CD4-positive, alpha-beta T cell (primary cell): ENCODE measurements around the gene SFMBT2. TPM values are rescaled to one million over a fixed set of nuclear protein-coding genes. Genes with fewer than 3 reads are reported as not detected.

ENCODE experiments used
- ATAC-seq: fragments of 200-7000 bp; cut with Tn5 transposase; one replicate; pipeline ENCODE4 v1.10.0; 2022; ENCODE audit warnings: mild to moderate bottlenecking; ENCODE audit not compliant: poor library complexity
- CTCF ChIA-PET: fragments of 350-600 bp; sonication (Branson Sonifier 250); formaldehyde crosslinking; loops from one replicate; lab custom pipeline; 2021; ENCODE audit warnings: antibody characterized with exemption, inconsistent platforms; lab: Charles Lee
- POLR2A ChIA-PET: fragments of 350-600 bp; sonication (Branson Sonifier 250); formaldehyde crosslinking; loops from one replicate; lab custom pipeline; 2021; ENCODE audit warnings: antibody characterized with exemption, inconsistent platforms; lab: Charles Lee
- DNase-seq, 14 experiments: peaks; one replicate each; pipeline ENCODE4 v3.0.0-alpha.2; 2013 to 2020; ENCODE audit warnings: mixed read lengths in 2 of 14
- H3K27ac ChIP-seq, 2 donors: one replicate each; pipeline versions ENCODE4 v1.5.1 to v1.7.0; 2013; ENCODE audit warnings: low read length in 2 of 2, low read depth in 1 of 2, mild to moderate bottlenecking in 1 of 2
- H3K27me3 ChIP-seq, 2 experiments: 1 replicate in 1 of 2; 2 replicates in 1 of 2; pipeline versions ENCODE4 v1.6.1 to v1.7.0; 2013; ENCODE audit warnings: low read length in 2 of 2, control low read depth in 1 of 2, mild to moderate bottlenecking in 1 of 2, moderate library complexity in 1 of 2; ENCODE audit not compliant: insufficient read depth in 2 of 2, control insufficient read depth in 1 of 2
- H3K36me3 ChIP-seq: one replicate; pipeline ENCODE4 v1.6.1; 2013; ENCODE audit warnings: low read length, control low read depth; ENCODE audit not compliant: insufficient read depth
- H3K4me1 ChIP-seq: one replicate; pipeline ENCODE4 v1.6.1; 2013; ENCODE audit warnings: low read length, control low read depth; ENCODE audit not compliant: insufficient read depth
- H3K4me3 ChIP-seq: one replicate; pipeline ENCODE4 v1.5.1; 2013; ENCODE audit warnings: mild to moderate bottlenecking, low read length, moderate library complexity
- H3K9me3 ChIP-seq, 2 experiments: 1 replicate in 1 of 2; 2 replicates in 1 of 2; pipeline versions ENCODE4 v1.6.1 to v1.7.0; 2013; ENCODE audit warnings: low read length in 2 of 2, mild to moderate bottlenecking in 2 of 2, control low read depth in 1 of 2, moderate library complexity in 1 of 2; ENCODE audit not compliant: control insufficient read depth in 1 of 2, insufficient read depth in 1 of 2
- H3K27ac Mint-ChIP-seq: one replicate; pipeline ENCODE4 v1.8.0; 2020; ENCODE audit warnings: mixed read lengths
- H3K27me3 Mint-ChIP-seq: one replicate; pipeline ENCODE4 v1.8.0; 2021; ENCODE audit warnings: mixed read lengths
- H3K36me3 Mint-ChIP-seq: one replicate; pipeline ENCODE4 v1.8.0; 2021; ENCODE audit warnings: low read depth, mixed read lengths
- H3K4me1 Mint-ChIP-seq: one replicate; pipeline ENCODE4 v1.8.0; 2021; ENCODE audit warnings: low read depth, mixed read lengths
- H3K4me3 Mint-ChIP-seq: one replicate; pipeline ENCODE4 v1.8.0; 2020; ENCODE audit warnings: mild to moderate bottlenecking, mixed read lengths
- H3K9me3 Mint-ChIP-seq: one replicate; pipeline ENCODE4 v1.8.0; 2020; ENCODE audit warnings: mixed read lengths
- CTCF ChIP-seq: fragments of 200-600 bp; IDR thresholded peaks from one replicate; pipeline ENCODE4 v1.8.0; 2022; ENCODE audit warnings: antibody characterized with exemption, mild to moderate bottlenecking
- intact Hi-C, 2 experiments: fragments of 100-400 bp; cut with DNase I in 1 of 2; cut with micrococcal nuclease in 1 of 2; formaldehyde crosslinking; loops; one replicate each; pipeline versions ENCODE4 v1.15.1 to v1.9.0; 2023 to 2025; cut with DNase I, micrococcal nuclease
- total RNA-seq, 174 experiments: library from RNA in 2 of 174; stranded (reverse) in 2 of 174; gene quantifications; one replicate each; pipeline ENCODE4 v1.2.3 and lab custom pipeline; 2021 to 2026

The SFMBT2 gene
- total RNA-seq, 2 experiments from 2014 or later = 41.0 to 42.0 TPM

- no peak overlapping the region for H3K27ac ChIP-seq
- H3K27me3 ChIP-seq = no peaks in the 10 kb centered on the region
- no peak for TF ChIP-seq CTCF
- peaks cover 2% of the 10 kb centered on the region for H3K4me1 ChIP-seq
- no peak for ATAC-seq
- H3K4me3 Mint-ChIP-seq = no peak overlapping the region
- H3K27ac Mint-ChIP-seq = no peak overlapping the region
- DNase-seq = no peak
- ChIA-PET CTCF (no interaction called here), POLR2A (no interaction called here)
- no peaks in the 10 kb centered on the region for H3K36me3 ChIP-seq
- peaks cover 43% of the 10 kb centered on the region for H3K36me3 Mint-ChIP-seq
- no peaks in the 10 kb centered on the region for H3K27me3 Mint-ChIP-seq
- no peaks in the 10 kb centered on the region for H3K9me3 Mint-ChIP-seq
- intact Hi-C loops = no loop called here
- H3K4me3 ChIP-seq = no peak overlapping the region
- H3K4me1 Mint-ChIP-seq = peaks cover 72% of the 10 kb centered on the region
- no peaks in the 10 kb centered on the region for H3K9me3 ChIP-seq
These were observed 100.8 kb downstream of the SFMBT2 start for GRCh38 chr10:7310076-7310475.

GRCh38 chr10:7308826-7309225 lies 102.0 kb downstream of the SFMBT2 start:
- Mint-ChIP-seq H3K9me3 (no peaks in the 10 kb centered on the region), H3K4me1 (peaks cover 73% of the 10 kb centered on the region), H3K36me3 (peaks cover 50% of the 10 kb centered on the region), H3K4me3 (no peak overlapping the region), H3K27me3 (no peaks in the 10 kb centered on the region), H3K27ac (no peak overlapping the region)
- DNase-seq = no peak
- ATAC-seq = no peak
- Histone ChIP-seq H3K4me1 (no peaks in the 10 kb centered on the region), H3K9me3 (no peaks in the 10 kb centered on the region), H3K4me3 (no peak overlapping the region), H3K36me3 (no peaks in the 10 kb centered on the region), H3K27ac (no peak overlapping the region), H3K27me3 (no peaks in the 10 kb centered on the region)
- intact Hi-C loops = no loop called here
- TF ChIP-seq CTCF = no peak
- CTCF ChIA-PET = no interaction called here
- POLR2A ChIA-PET = no interaction called here

GRCh38 chr10:7306616-7307015 lies 104.2 kb downstream of the SFMBT2 start:
- no peak overlapping the region for H3K27ac Mint-ChIP-seq
- POLR2A ChIA-PET = no interaction called here
- no peak for ATAC-seq

More at GRCh38 chr10:7306616-7307015, 104.2 kb downstream of the SFMBT2 start:
- H3K27ac ChIP-seq = no peak overlapping the region
- Mint-ChIP-seq H3K27me3 (no peaks in the 10 kb centered on the region), H3K36me3 (peaks cover 61% of the 10 kb centered on the region), H3K4me1 (peaks cover 76% of the 10 kb centered on the region), H3K9me3 (no peaks in the 10 kb centered on the region), H3K4me3 (no peak overlapping the region)
- intact Hi-C loops = no loop called here
- DNase-seq = no peak
- H3K9me3 ChIP-seq = no peaks in the 10 kb centered on the region
- CTCF ChIA-PET = interaction anchor here (0.5 kb wide), 1 partner anchor 1005 kb away, joined by 4 read pairs; no protein-coding TSS in a partner anchor
- TF ChIP-seq CTCF = no peak
- no peak overlapping the region for H3K4me3 ChIP-seq
- H3K27me3 ChIP-seq = no peaks in the 10 kb centered on the region
- no peaks in the 10 kb centered on the region for H3K36me3 ChIP-seq
- no peaks in the 10 kb centered on the region for H3K4me1 ChIP-seq
